Astrocyte of the spinal cord (primary cell): Measurements from ENCODE around the gene IL17REL.

Experiments used
- DNase-seq: peaks from one replicate; pipeline ENCODE4 v3.0.0; 2011; ENCODE audit warnings: low read depth, low spot score
- H3K4me3 ChIP-seq: 2 replicates; pipeline ENCODE4 v1.5.1; 2011; ENCODE audit warnings: low read depth, mild to moderate bottlenecking, low read length, moderate library complexity
- in situ Hi-C: cut with HindIII; loops from 2 replicates; pipeline ENCODE4 v1.10.0; 2017; ENCODE audit warnings: low sequenced_read_pairs
- TF ChIP-seq, protein P1 (sequence below): IDR thresholded peaks from 2 replicates; pipeline ENCODE4 v1.5.1; 2012; ENCODE audit warnings: low read depth, mild to moderate bottlenecking, low read length, inconsistent platforms

The IL17REL gene

DNA sequence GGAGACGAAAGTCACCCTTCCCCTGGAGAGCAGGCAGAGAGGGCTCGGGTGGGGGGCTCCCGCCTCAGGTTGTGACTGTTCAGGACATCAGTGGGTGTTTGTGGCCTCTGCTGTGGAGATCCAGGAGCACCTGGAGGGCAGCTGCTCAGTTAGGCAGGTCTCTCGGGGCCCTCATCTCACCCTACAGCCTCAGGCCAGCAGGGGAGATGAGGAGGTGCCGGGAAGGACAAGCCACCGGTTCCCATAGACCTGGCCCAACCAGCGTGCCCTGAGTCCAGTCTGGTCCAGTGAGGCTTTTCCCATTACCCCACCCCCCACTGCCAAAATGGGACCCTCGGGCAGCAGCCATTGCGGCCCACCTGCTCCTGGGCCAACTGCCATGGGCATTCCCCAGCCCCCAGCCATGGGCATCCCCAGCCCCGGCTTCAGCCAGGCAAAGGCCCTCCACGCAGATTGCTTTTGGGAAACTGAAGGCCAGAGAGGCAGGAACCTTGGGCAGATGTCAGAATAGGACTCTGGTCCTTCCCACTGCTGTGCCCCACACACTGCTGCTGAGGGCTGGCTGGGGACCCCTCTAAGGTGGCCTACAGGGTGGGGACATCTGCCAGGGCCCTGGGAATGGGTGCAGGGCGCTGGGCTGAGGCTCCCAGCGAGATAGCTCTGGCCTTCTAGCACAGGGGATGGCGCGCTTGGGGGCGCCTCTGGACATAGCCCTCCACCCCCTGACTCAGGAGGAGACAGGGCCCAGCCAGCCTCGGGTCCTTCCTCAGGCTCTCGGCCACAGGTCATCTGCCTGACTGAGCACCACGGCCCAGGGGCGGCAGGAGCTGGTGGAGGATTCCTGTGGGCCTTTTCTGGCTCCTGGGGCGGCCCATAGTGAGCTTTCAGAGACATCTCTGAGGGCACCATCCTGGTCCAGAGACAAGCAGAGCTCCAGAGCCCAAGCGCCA is 47.2 kb downstream of the IL17REL start:
- DNase-seq: no peak
- in situ Hi-C loops: no loop called here
- TF ChIP-seq, protein P1, sequence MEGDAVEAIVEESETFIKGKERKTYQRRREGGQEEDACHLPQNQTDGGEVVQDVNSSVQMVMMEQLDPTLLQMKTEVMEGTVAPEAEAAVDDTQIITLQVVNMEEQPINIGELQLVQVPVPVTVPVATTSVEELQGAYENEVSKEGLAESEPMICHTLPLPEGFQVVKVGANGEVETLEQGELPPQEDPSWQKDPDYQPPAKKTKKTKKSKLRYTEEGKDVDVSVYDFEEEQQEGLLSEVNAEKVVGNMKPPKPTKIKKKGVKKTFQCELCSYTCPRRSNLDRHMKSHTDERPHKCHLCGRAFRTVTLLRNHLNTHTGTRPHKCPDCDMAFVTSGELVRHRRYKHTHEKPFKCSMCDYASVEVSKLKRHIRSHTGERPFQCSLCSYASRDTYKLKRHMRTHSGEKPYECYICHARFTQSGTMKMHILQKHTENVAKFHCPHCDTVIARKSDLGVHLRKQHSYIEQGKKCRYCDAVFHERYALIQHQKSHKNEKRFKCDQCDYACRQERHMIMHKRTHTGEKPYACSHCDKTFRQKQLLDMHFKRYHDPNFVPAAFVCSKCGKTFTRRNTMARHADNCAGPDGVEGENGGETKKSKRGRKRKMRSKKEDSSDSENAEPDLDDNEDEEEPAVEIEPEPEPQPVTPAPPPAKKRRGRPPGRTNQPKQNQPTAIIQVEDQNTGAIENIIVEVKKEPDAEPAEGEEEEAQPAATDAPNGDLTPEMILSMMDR: no peak
- H3K4me3 ChIP-seq: no peak overlapping the region

GRCh38 chr22:49964136-49965090 is 48.2 kb downstream of the IL17REL start:
- in situ Hi-C loops: no loop called here
- H3K4me3 ChIP-seq: no peak overlapping the region
- no peak for DNase-seq
- TF ChIP-seq, protein P1: no peak

- TF ChIP-seq, protein P1: no peak
Measured at GRCh38 chr22:49963647-49964026, 48.9 kb downstream of the IL17REL start.

GRCh38 chr22:49962751-49963646 is 49.6 kb downstream of the IL17REL start:
- TF ChIP-seq, protein P1: no peak
- H3K4me3 ChIP-seq: peak overlapping the region; percentile 63
- in situ Hi-C loops: no loop called here
- no peak for DNase-seq

More at GRCh38 chr22:49963647-49964026, 48.9 kb downstream of the IL17REL start:
- in situ Hi-C loops: no loop called here
- no peak overlapping the region for H3K4me3 ChIP-seq
- no peak for DNase-seq

DNA sequence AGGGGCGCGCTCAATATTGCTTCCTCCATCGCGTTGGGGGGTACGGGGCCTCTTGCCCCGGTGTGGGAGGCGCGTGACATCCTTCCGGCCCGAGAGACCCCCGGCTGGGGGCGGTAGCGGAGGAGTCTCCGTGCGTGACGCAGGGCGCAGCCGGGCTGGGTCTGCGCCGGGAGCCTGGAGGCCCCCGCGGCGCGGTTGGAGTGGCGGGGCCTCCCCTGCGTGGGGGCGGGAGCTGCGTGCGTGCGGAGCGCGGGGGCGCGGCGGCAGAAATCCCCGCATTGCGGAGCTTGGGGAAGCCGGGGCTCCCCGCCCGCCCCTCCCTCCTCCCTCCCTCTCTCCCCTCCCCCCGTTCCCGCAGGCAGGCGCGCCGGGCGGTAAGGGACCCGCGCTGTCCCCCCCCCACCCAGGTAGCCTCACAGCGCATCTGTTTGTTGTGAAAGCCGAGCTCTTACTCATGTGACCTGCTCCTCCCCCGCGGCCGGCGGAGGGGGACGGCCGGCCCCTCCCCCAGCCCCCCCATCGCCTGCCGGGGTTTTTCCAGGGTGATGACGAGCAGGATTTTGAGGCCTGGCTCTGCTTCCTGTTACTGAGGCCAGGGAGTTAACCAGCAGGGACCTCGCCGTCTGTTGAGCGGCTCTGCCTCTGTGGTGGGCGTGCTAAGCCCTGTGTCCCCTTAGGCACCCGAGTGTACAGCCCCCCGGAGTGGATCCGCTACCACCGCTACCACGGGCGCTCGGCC is 50.4 kb downstream of the IL17REL start:
- in situ Hi-C loops: no loop called here
- TF ChIP-seq, protein P1: no peak
- H3K4me3 ChIP-seq: peak overlapping the region; percentile 63
- DNase-seq: peak; percentile 96
